GM23338 (cell line): ENCODE measurements around the gene FRAT2. TPM values are rescaled to one million over a fixed set of nuclear protein-coding genes. Genes with fewer than 3 reads are reported as not detected.

Experiments
- ATAC-seq: fragments of 200-7000 bp; cut with Tn5 transposase; 3 replicates; pipeline ENCODE4 v1.9.1; 2020
- DNase-seq: peaks from one replicate; pipeline ENCODE4 v3.0.0-alpha.2; 2015; ENCODE audit warnings: low spot score
- H2AFZ ChIP-seq: fragments of 200-600 bp; sonication (generic); 2 replicates; pipeline ENCODE4 v1.8.0; 2016; ENCODE audit warnings: antibody characterized with exemption, mild to moderate bottlenecking, moderate library complexity
- H3F3A ChIP-seq: fragments of 200-600 bp; sonication (generic); replicated peaks from 2 replicates; pipeline ENCODE4 v1.8.0; 2017; ENCODE audit warnings: antibody characterized with exemption, mixed run types, low read depth
- H3K27ac ChIP-seq: fragments of 200-600 bp; sonication (generic); 2 replicates; pipeline ENCODE4 v1.6.1; 2016; ENCODE audit warnings: low read depth
- H3K27me3 ChIP-seq: fragments of 200-600 bp; sonication (generic); 2 replicates; pipeline ENCODE4 v1.8.0; 2016; ENCODE audit warnings: mild to moderate bottlenecking, mixed run types, moderate library complexity; ENCODE audit not compliant: insufficient read depth
- H3K36me3 ChIP-seq: fragments of 200-600 bp; sonication (generic); 2 replicates; pipeline ENCODE4 v1.8.0; 2016; ENCODE audit warnings: mild to moderate bottlenecking; ENCODE audit not compliant: insufficient read depth
- H3K4me1 ChIP-seq: fragments of 200-600 bp; sonication (generic); 2 replicates; pipeline ENCODE4 v1.8.0; 2016; ENCODE audit warnings: mild to moderate bottlenecking, moderate library complexity; ENCODE audit not compliant: insufficient read depth
- H3K4me2 ChIP-seq: fragments of 200-600 bp; sonication (generic); 2 replicates; pipeline ENCODE4 v1.7.1; 2017; ENCODE audit warnings: mixed run types
- H3K4me3 ChIP-seq: fragments of 200-600 bp; sonication (generic); 2 replicates; pipeline ENCODE4 v1.6.1; 2016; ENCODE audit warnings: mixed run types
- H3K79me2 ChIP-seq: fragments of 200-600 bp; sonication (generic); replicated peaks from 2 replicates; pipeline ENCODE4 v1.8.0; 2017; ENCODE audit warnings: mild to moderate bottlenecking; ENCODE audit not compliant: insufficient read depth
- H3K9me2 ChIP-seq: fragments of 200-600 bp; sonication (generic); 2 replicates; pipeline ENCODE4 v1.8.0; 2017; ENCODE audit not compliant: insufficient read depth
- H4K20me1 ChIP-seq: fragments of 200-600 bp; sonication (generic); replicated peaks from 2 replicates; pipeline ENCODE4 v1.8.0; 2017; ENCODE audit warnings: mild to moderate bottlenecking; ENCODE audit not compliant: insufficient read depth
- H3K27ac Mint-ChIP-seq: 2 replicates; pipeline ENCODE4 v1.8.0; 2020; ENCODE audit warnings: inconsistent platforms, mild to moderate bottlenecking, moderate library complexity, mixed read lengths
- H3K27me3 Mint-ChIP-seq: 3 replicates; pipeline ENCODE4 v1.8.0; 2022; ENCODE audit warnings: low read depth, mild to moderate bottlenecking, moderate library complexity, mixed read lengths, inconsistent platforms; ENCODE audit not compliant: insufficient read depth, poor library complexity
- H3K36me3 Mint-ChIP-seq: 3 replicates; pipeline ENCODE4 v1.8.0; 2021; ENCODE audit warnings: low read depth, mild to moderate bottlenecking, inconsistent platforms, moderate library complexity, mixed read lengths
- H3K4me1 Mint-ChIP-seq: 3 replicates; pipeline ENCODE4 v1.8.0; 2020; ENCODE audit warnings: mild to moderate bottlenecking, inconsistent platforms, mixed read lengths
- H3K4me3 Mint-ChIP-seq: 3 replicates; pipeline ENCODE4 v1.8.0; 2021; ENCODE audit warnings: moderate library complexity, mild to moderate bottlenecking, inconsistent platforms, mixed read lengths
- H3K9me3 Mint-ChIP-seq: 3 replicates; pipeline ENCODE4 v1.8.0; 2020; ENCODE audit warnings: moderate library complexity, mild to moderate bottlenecking, inconsistent platforms, mixed read lengths
- CTCF ChIP-seq, 2 experiments: fragments of 200-600 bp in 1 of 2; sonication (generic) in 1 of 2; conservative IDR thresholded peaks; 2 replicates each; pipeline versions ENCODE4 v1.5.1 to v1.6.1; 2016 to 2017; ENCODE audit warnings: antibody characterized with exemption in 2 of 2, low read depth in 2 of 2, mild to moderate bottlenecking in 2 of 2, moderate library complexity in 1 of 2
- ETS1 ChIP-seq: IDR thresholded peaks from 2 replicates; pipeline ENCODE4 v1.6.1; 2016; ENCODE audit warnings: antibody characterized with exemption
- EZH2 ChIP-seq: fragments of 200-600 bp; sonication (generic); IDR thresholded peaks from one replicate; pipeline ENCODE4 v1.8.0; 2017; ENCODE audit warnings: antibody characterized with exemption, mild to moderate bottlenecking, low read depth; ENCODE audit not compliant: unreplicated experiment
- JUNB ChIP-seq: IDR thresholded peaks from one replicate; pipeline ENCODE4 v1.6.1; 2016; ENCODE audit warnings: antibody characterized with exemption; ENCODE audit not compliant: unreplicated experiment
- NANOG ChIP-seq: IDR thresholded peaks from 2 replicates; pipeline ENCODE4 v1.6.1; 2016; ENCODE audit warnings: antibody characterized with exemption, borderline replicate concordance
- ZNF462 ChIP-seq: fragments of 250-450 bp; sonication (Bioruptor Pico); IDR thresholded peaks from 2 replicates; pipeline ENCODE4 v1.5.0; 2020; ENCODE audit warnings: mild to moderate bottlenecking, moderate library complexity
- polyA plus RNA-seq: library from polyadenylated mRNA; unstranded; fragments of >200 nt; fragmentation: Nextera tagmentation; extraction: Ambion mirVana; gene quantifications from 2 replicates; pipeline ENCODE4 v1.2.1, GENCODE V29; 2016
- total RNA-seq: library from RNA; depleted of rRNA; stranded (reverse); fragments of >200 nt; shearing (Covaris generic); gene quantifications from 2 replicates; pipeline ENCODE4 v1.2.3, GENCODE V29; 2014

The FRAT2 gene
- total and polyA plus RNA-seq, 2 experiments from 2014 or later, result 24.5 to 109 TPM

GRCh38 chr10:97349752-97350513 is 15.4 kb upstream of the FRAT2 start:
- no peaks in the 10 kb centered on the region for H3K9me3 Mint-ChIP-seq
- H3K4me1 Mint-ChIP-seq, result 0 out of 3 replicates have a peak, but pooled peaks cover 2% of the 10 kb centered on the region
- no peak for TF ChIP-seq NANOG
- TF ChIP-seq EZH2, result no peak
- no peak for TF ChIP-seq ETS1
- TF ChIP-seq JUNB, result no peak
- peak overlapping the region; percentile 78; the same call in 1 of the 2 replicates for H3K27ac ChIP-seq
- no peak overlapping the region for H3K4me3 Mint-ChIP-seq
- H3K27me3 ChIP-seq, result no peaks in the 10 kb centered on the region
- no peak overlapping the region for H3K27ac Mint-ChIP-seq
- DNase-seq (no peak), ATAC-seq (no peak)
- peaks cover 2% of the 10 kb centered on the region for H3K27me3 Mint-ChIP-seq
- H3K4me2 ChIP-seq, result no peak overlapping the region
- H3K4me3 ChIP-seq, result no peak overlapping the region
- H3K79me2 ChIP-seq, result no peaks in the 10 kb centered on the region
- no peak overlapping the region for H2AFZ ChIP-seq
- H3K9me2 ChIP-seq, result no peaks in the 10 kb centered on the region
- H3K36me3 ChIP-seq, result peaks cover 2% of the 10 kb centered on the region; the same call in 1 of the 2 replicates
- no peaks in the 10 kb centered on the region; the same call in 1 of the 2 replicates for H4K20me1 ChIP-seq
- H3K4me1 ChIP-seq, result no peaks in the 10 kb centered on the region
- peaks cover 10% of the 10 kb centered on the region; the same call in 1 of the 2 replicates for H3F3A ChIP-seq
- H3K36me3 Mint-ChIP-seq, result peaks cover 9% of the 10 kb centered on the region

- no peak for ATAC-seq
- no peak for TF ChIP-seq ZNF462 (CRISPR knock-in tag)
- no peak for TF ChIP-seq CTCF (conservative IDR thresholded peaks at IDR 0.05; ENCODE audit: low read depth in 2 of 2)
- TF ChIP-seq NANOG, result no peak
- no peak for TF ChIP-seq ETS1
Measured at GRCh38 chr10:97347317-97347716, 12.8 kb upstream of the FRAT2 start.

More at GRCh38 chr10:97347317-97347716, 12.8 kb upstream of the FRAT2 start:
- H3K4me3 Mint-ChIP-seq, result no peak overlapping the region
- Histone ChIP-seq H3K4me2 (no peak overlapping the region), H3K27ac (no peak overlapping the region), H3K27me3 (no peaks in the 10 kb centered on the region), H3K4me1 (peaks cover 3% of the 10 kb centered on the region; the same call in 1 of the 2 replicates), H3K9me2 (no peaks in the 10 kb centered on the region), H3F3A (peaks cover 7% of the 10 kb centered on the region; the same call in 1 of the 2 replicates), H4K20me1 (no peaks in the 10 kb centered on the region), H2AFZ (no peak overlapping the region), H3K4me3 (no peak overlapping the region), H3K79me2 (no peaks in the 10 kb centered on the region), H3K36me3 (no peaks in the 10 kb centered on the region)
- DNase-seq, result no peak
- H3K4me1 Mint-ChIP-seq, result peaks cover 9% of the 10 kb centered on the region; the same call in 1 of the 3 replicates
- peaks cover 6% of the 10 kb centered on the region for H3K36me3 Mint-ChIP-seq
- H3K27ac Mint-ChIP-seq, result peak overlapping the region; percentile 60; the same call in 1 of the 2 replicates
- no peaks in the 10 kb centered on the region for H3K9me3 Mint-ChIP-seq
- H3K27me3 Mint-ChIP-seq, result peaks cover 7% of the 10 kb centered on the region
